ENCODE results near the gene CYBC1. TPM values are rescaled to one million over a fixed set of nuclear protein-coding genes. Genes with fewer than 3 reads are reported as not detected.
"Not testable (repeated sequence)": the region's sequence is repeated elsewhere in the genome, so short reads cannot be mapped to it uniquely, and the experiment has no call there.

The CYBC1 gene
- total RNA-seq, 1 experiment from 2014 or later, result 107 TPM

GRCh38 chr17:82457073-82457928 is 6.7 kb upstream of the CYBC1 start:
- in situ Hi-C loops (cut with HindIII; ENCODE audit: low pct_unique_long_range_greater_than_20kb, low sequenced_read_pairs), result no loop called here
- no peak for DNase-seq (ENCODE audit: low read depth)

- DNase-seq (ENCODE audit: low read depth); in situ Hi-C loops (cut with HindIII; ENCODE audit: low pct_unique_long_range_greater_than_20kb, low sequenced_read_pairs): not testable (repeated sequence)
Measured at GRCh38 chr17:82453706-82454105, 3.2 kb upstream of the CYBC1 start.

- DNase-seq (ENCODE audit: low read depth); in situ Hi-C loops (cut with HindIII; ENCODE audit: low pct_unique_long_range_greater_than_20kb, low sequenced_read_pairs): not testable (repeated sequence)
Measured at GRCh38 chr17:82453151-82453550, 2.6 kb upstream of the CYBC1 start.

GRCh38 chr17:82452162-82452561 is 1.6 kb upstream of the CYBC1 start:
- no peak for DNase-seq (ENCODE audit: low read depth)
- in situ Hi-C loops (cut with HindIII; ENCODE audit: low pct_unique_long_range_greater_than_20kb, low sequenced_read_pairs), result no loop called here

GRCh38 chr17:82449883-82450356 is 632 bp downstream of the CYBC1 start:
- DNase-seq (ENCODE audit: low read depth), result no peak
- in situ Hi-C loops (cut with HindIII; ENCODE audit: low pct_unique_long_range_greater_than_20kb, low sequenced_read_pairs), result no loop called here

- DNase-seq (ENCODE audit: low read depth), result no peak
- in situ Hi-C loops (cut with HindIII; ENCODE audit: low pct_unique_long_range_greater_than_20kb, low sequenced_read_pairs), result no loop called here
Measured at GRCh38 chr17:82449131-82449882, 1.2 kb downstream of the CYBC1 start.

GRCh38 chr17:82447876-82448275 is 2.7 kb downstream of the CYBC1 start:
- no peak for DNase-seq (ENCODE audit: low read depth)
- in situ Hi-C loops (cut with HindIII; ENCODE audit: low pct_unique_long_range_greater_than_20kb, low sequenced_read_pairs), result no loop called here

GRCh38 chr17:82446649-82447048 is 3.9 kb downstream of the CYBC1 start:
- in situ Hi-C loops (cut with HindIII; ENCODE audit: low pct_unique_long_range_greater_than_20kb, low sequenced_read_pairs), result no loop called here
- no peak for DNase-seq (ENCODE audit: low read depth)

- DNase-seq (ENCODE audit: low read depth), result no peak
- in situ Hi-C loops (cut with HindIII; ENCODE audit: low pct_unique_long_range_greater_than_20kb, low sequenced_read_pairs), result no loop called here
Measured at GRCh38 chr17:82446124-82446523, 4.4 kb downstream of the CYBC1 start.

- in situ Hi-C loops (cut with HindIII; ENCODE audit: low pct_unique_long_range_greater_than_20kb, low sequenced_read_pairs), result no loop called here
- DNase-seq (ENCODE audit: low read depth), result no peak
Measured at GRCh38 chr17:82445542-82445941, 5.0 kb downstream of the CYBC1 start.

- in situ Hi-C loops (cut with HindIII; ENCODE audit: low pct_unique_long_range_greater_than_20kb, low sequenced_read_pairs), result no loop called here
- DNase-seq (ENCODE audit: low read depth), result no peak
Measured at GRCh38 chr17:82444941-82445521, 5.5 kb downstream of the CYBC1 start.

- in situ Hi-C loops (cut with HindIII; ENCODE audit: low pct_unique_long_range_greater_than_20kb, low sequenced_read_pairs), result no loop called here
Measured at GRCh38 chr17:82444284-82444893, 6.2 kb downstream of the CYBC1 start.

GRCh38 chr17:82443465-82444283 is 6.9 kb downstream of the CYBC1 start:
- in situ Hi-C loops (cut with HindIII; ENCODE audit: low pct_unique_long_range_greater_than_20kb, low sequenced_read_pairs), result no loop called here
- DNase-seq (ENCODE audit: low read depth), result no peak

More at GRCh38 chr17:82444284-82444893, 6.2 kb downstream of the CYBC1 start:
- no peak for DNase-seq (ENCODE audit: low read depth)

GRCh38 chr17:82442643-82443464 is 7.7 kb downstream of the CYBC1 start:
- in situ Hi-C loops (cut with HindIII; ENCODE audit: low pct_unique_long_range_greater_than_20kb, low sequenced_read_pairs), result no loop called here
- no peak for DNase-seq (ENCODE audit: low read depth)

- in situ Hi-C loops (cut with HindIII; ENCODE audit: low pct_unique_long_range_greater_than_20kb, low sequenced_read_pairs), result no loop called here
Measured at GRCh38 chr17:82441691-82442487, 8.7 kb downstream of the CYBC1 start.

GRCh38 chr17:82440991-82441627 is 9.4 kb downstream of the CYBC1 start:
- DNase-seq (ENCODE audit: low read depth), result no peak
- in situ Hi-C loops (cut with HindIII; ENCODE audit: low pct_unique_long_range_greater_than_20kb, low sequenced_read_pairs), result no loop called here

More at GRCh38 chr17:82441691-82442487, 8.7 kb downstream of the CYBC1 start:
- no peak for DNase-seq (ENCODE audit: low read depth)

Measured in Caki2 (cell line).